K562 (cell line): Measurements from ENCODE around the gene NRAP. TPM values are rescaled to one million over a fixed set of nuclear protein-coding genes. Genes with fewer than 3 reads are reported as not detected.

ENCODE experiments used
- ATAC-seq: fragments of 200-7000 bp; cut with Tn5 transposase; 3 replicates; pipeline ENCODE4 v1.9.1; 2020; ENCODE audit warnings: moderate library complexity
- BruUV-seq: library from RNA; stranded (reverse); fragments of 400-500 nt; replicated peaks from 2 replicates; lab custom pipeline; 2021; lab: Mats Ljungman, UMichigan
- CTCF ChIA-PET: fragments of 300-600 bp; formaldehyde crosslinking; extraction: SDS; loops from one replicate; lab custom pipeline; 2021; ENCODE audit warnings: low intra/inter-chr PET ratio; lab: Yijun Ruan, JAX
- POLR2A ChIA-PET: fragments of 300-600, 350-650 bp; sonication (Branson Sonifier 250); formaldehyde crosslinking; extraction: SDS; loops from one replicate; lab custom pipeline; 2021; ENCODE audit warnings: antibody characterized with exemption, inconsistent platforms; lab: Yijun Ruan, JAX
- DNase-seq, 4 experiments: peaks; one replicate each; pipeline versions ENCODE4 v3.0.0 to v3.0.0-alpha.2; 2011 to 2018; ENCODE audit warnings: low spot score in 3 of 4, mixed read lengths in 3 of 4; ENCODE audit errors: extremely low read depth in 1 of 4
- FAIRE-seq: peaks from 2 replicates; lab custom pipeline; 2011; peaks lifted over from hg19 to GRCh38; lab: Jason Lieb, UNC
- H2AFZ ChIP-seq: 2 replicates; pipeline ENCODE4 v1.6.0; 2011; ENCODE audit warnings: low read depth, low read length, control low read depth, inconsistent platforms
- H3K27ac ChIP-seq: fragments of 200-600 bp; 3 replicates; pipeline ENCODE4 v1.8.0; 2011; ENCODE audit warnings: low read depth, mild to moderate bottlenecking, control low read depth, inconsistent platforms, low read length, moderate library complexity, mixed read lengths; ENCODE audit errors: extremely low read depth
- H3K27me3 ChIP-seq, 2 experiments: fragments of 300-600 bp in 1 of 2; 2 replicates in 1 of 2; 3 replicates in 1 of 2; pipeline versions ENCODE4 v1.6.0 to v1.8.0; 2011; ENCODE audit warnings: inconsistent platforms in 2 of 2, low read length in 2 of 2, mild to moderate bottlenecking in 1 of 2, mixed read lengths in 1 of 2, moderate library complexity in 1 of 2; ENCODE audit not compliant: control insufficient read depth in 2 of 2, insufficient read depth in 2 of 2
- H3K36me3 ChIP-seq: fragments of 300-600 bp; 3 replicates; pipeline ENCODE4 v1.8.0; 2011; ENCODE audit warnings: mild to moderate bottlenecking, low read length, inconsistent platforms; ENCODE audit not compliant: control insufficient read depth, insufficient read depth
- H3K4me1 ChIP-seq, 2 experiments: fragments of 200-600 bp in 1 of 2; replicated peaks in 1 of 2; 2 replicates in 1 of 2; 3 replicates in 1 of 2; pipeline versions ENCODE4 v1.5.1 to v1.8.0; 2011; ENCODE audit warnings: inconsistent platforms in 2 of 2, low read length in 2 of 2, mild to moderate bottlenecking in 1 of 2, mixed read lengths in 1 of 2, moderate library complexity in 1 of 2; ENCODE audit not compliant: control insufficient read depth in 2 of 2, insufficient read depth in 2 of 2
- H3K4me2 ChIP-seq: 2 replicates; pipeline ENCODE4 v1.6.1; 2011; ENCODE audit warnings: low read length, control low read depth, inconsistent platforms, mixed read lengths; ENCODE audit not compliant: insufficient read depth
- H3K4me3 ChIP-seq: fragments of 200-600 bp; sonication (generic), shearing (Covaris generic); 2 replicates; pipeline ENCODE4 v1.5.1; 2016; ENCODE audit warnings: control low read depth, inconsistent platforms
- H3K79me2 ChIP-seq: fragments of 200-600 bp; 3 replicates; pipeline ENCODE4 v1.8.0; 2011; ENCODE audit warnings: low read length, inconsistent platforms; ENCODE audit not compliant: control insufficient read depth, insufficient read depth
- H3K9ac ChIP-seq, 2 experiments: 2 replicates each; pipeline versions ENCODE4 v1.6.0 to v1.6.1; 2011; ENCODE audit warnings: low read depth in 2 of 2, low read length in 2 of 2, control low read depth in 1 of 2, inconsistent platforms in 1 of 2, mild to moderate bottlenecking in 1 of 2, mixed read lengths in 1 of 2; ENCODE audit not compliant: insufficient read depth in 1 of 2
- H3K9me1 ChIP-seq: one replicate; pipeline ENCODE4 v1.6.0; 2011; ENCODE audit warnings: inconsistent platforms, mild to moderate bottlenecking, low read length, moderate library complexity; ENCODE audit not compliant: control insufficient read depth, insufficient read depth
- H3K9me3 ChIP-seq: replicated peaks from 2 replicates; pipeline ENCODE4 v1.5.1; 2011; ENCODE audit warnings: low read depth, low read length, inconsistent platforms; ENCODE audit not compliant: control insufficient read depth, insufficient read depth
- H4K20me1 ChIP-seq: replicated peaks from 2 replicates; pipeline ENCODE4 v1.6.1; 2011; ENCODE audit warnings: low read length, inconsistent platforms, mixed read lengths; ENCODE audit not compliant: control insufficient read depth, insufficient read depth
- BMI1 ChIP-seq: fragments of 150-350 bp; IDR thresholded peaks from 2 replicates; pipeline ENCODE4 v1.6.1; 2014; ENCODE audit warnings: low read length
- CREM ChIP-seq: IDR thresholded peaks from 2 replicates; pipeline ENCODE4 v1.6.1; 2014; ENCODE audit warnings: antibody characterized with exemption, low read depth
- ETV5 ChIP-seq: sonication (generic); formaldehyde crosslinking; IDR thresholded peaks from 2 replicates; pipeline ENCODE4 v1.4.0; 2020; ENCODE audit warnings: low read depth, mild to moderate bottlenecking, missing genetic modification reagents
- HDAC3 ChIP-seq: fragments of 450-650 bp; IDR thresholded peaks from 2 replicates; pipeline ENCODE4 v1.6.1; 2018; ENCODE audit warnings: borderline replicate concordance, mild to moderate bottlenecking, moderate library complexity; ENCODE audit not compliant: partially characterized antibody
- HIVEP1 ChIP-seq: fragments of 250-450 bp; sonication (Bioruptor Pico); IDR thresholded peaks from 2 replicates; pipeline ENCODE4 v1.4.0; 2020; ENCODE audit warnings: mild to moderate bottlenecking
- MCM2 ChIP-seq: fragments of 450-650 bp; IDR thresholded peaks from 2 replicates; pipeline ENCODE4 v1.6.1; 2017; ENCODE audit warnings: low read depth, mild to moderate bottlenecking
- MCM3 ChIP-seq: fragments of 450-650 bp; IDR thresholded peaks from 2 replicates; pipeline ENCODE4 v1.6.1; 2016
- PHB ChIP-seq: fragments of 250-450 bp; sonication (Bioruptor Pico); IDR thresholded peaks from 2 replicates; pipeline ENCODE4 v1.5.0; 2021
- PYGO2 ChIP-seq: fragments of 450-650 bp; IDR thresholded peaks from 2 replicates; pipeline ENCODE4 v1.6.1; 2016; ENCODE audit warnings: mild to moderate bottlenecking, missing genetic modification characterization, moderate library complexity, missing compliant biosample characterization
- SMAD2 ChIP-seq: fragments of 150-350 bp; IDR thresholded peaks from 2 replicates; pipeline ENCODE4 v1.6.1; 2014; ENCODE audit warnings: low read depth, mild to moderate bottlenecking, low read length
- SP1 ChIP-seq: sonication (generic); formaldehyde crosslinking; IDR thresholded peaks from 2 replicates; pipeline ENCODE4 v1.8.1; 2022; ENCODE audit warnings: mild to moderate bottlenecking, missing genetic modification reagents
- ZBTB26 ChIP-seq: fragments of 450-650 bp; formaldehyde crosslinking; IDR thresholded peaks from 2 replicates; pipeline ENCODE4 v1.4.0; 2022; ENCODE audit warnings: missing genetic modification characterization
- ZBTB8A ChIP-seq: fragments of 450-650 bp; IDR thresholded peaks from 2 replicates; pipeline ENCODE4 v1.6.1; 2018; ENCODE audit warnings: mild to moderate bottlenecking, moderate library complexity; ENCODE audit not compliant: partially characterized antibody
- WGBS: fragments of 100-300 bp; shearing (Covaris generic); methylation state at CpG from one replicate; pipeline ENCODE4 v1.1.6; 2016; ENCODE audit warnings: low coverage, mixed read lengths; ENCODE audit not compliant: insufficient coverage; ENCODE audit errors: missing lambda C conversion rate; 5-methylcytosine and 5-hydroxymethylcytosine counted together
- in situ Hi-C: fragments of 300-500 bp; cut with MboI; formaldehyde crosslinking; loops from 4 replicates; pipeline ENCODE4 v1.15.0; 2018; ENCODE audit warnings: inconsistent platforms, mixed read lengths
- intact Hi-C: fragments of 100-400 bp; cut with micrococcal nuclease; formaldehyde crosslinking; loops from 2 replicates; pipeline ENCODE4 v1.14.2; 2022
- polyA plus RNA-seq, 8 experiments: library from polyadenylated mRNA; depleted of rRNA in 4 of 8; stranded (reverse) in 5 of 8; unstranded in 3 of 8; fragments of >200 nt; fragmentation: Nextera tagmentation in 2 of 8; fragmentation: Illumina TruSeq in 1 of 8; extraction: Ambion mirVana in 2 of 8; extraction: Trizol in 1 of 8; gene quantifications; 2 replicates each; pipeline versions ENCODE4 v1.2.1 to v1.2.3, GENCODE V29; 2011 to 2014; ENCODE audit warnings: inconsistent platforms in 1 of 8, missing spikeins in 1 of 8
- total RNA-seq, 7 experiments: library from RNA; depleted of rRNA in 6 of 7; stranded (reverse); fragments of >200 nt in 6 of 7; fragmentation: Illumina TruSeq in 2 of 7; extraction: Trizol in 2 of 7; gene quantifications; 2 replicates each; pipeline versions ENCODE4 v1.2.1 to v1.2.3, GENCODE V29; 2011 to 2021; ENCODE audit warnings: low replicate concordance in 1 of 7
- TF ChIP-seq, protein P1 (sequence below): fragments of 250-450 bp; sonication (Bioruptor Pico); IDR thresholded peaks from 2 replicates; pipeline ENCODE4 v1.4.0; 2020; ENCODE audit warnings: mild to moderate bottlenecking, moderate library complexity, borderline replicate concordance
- TF ChIP-seq, protein P2 (sequence below), 2 experiments: fragments of 450-650 bp; IDR thresholded peaks; 2 replicates each; pipeline ENCODE4 v1.6.1; 2018; ENCODE audit warnings: mild to moderate bottlenecking in 2 of 2, low read depth in 1 of 2; ENCODE audit not compliant: partially characterized antibody in 2 of 2

NRAP gene
- total and polyA plus RNA-seq, 9 of the 15 experiments (the other 6 are each of a cell fraction or from before 2014, with no cell fraction given), result not detected

GRCh38 chr10:113692271-113692670 lies 28.4 kb upstream of the NRAP start:
- Histone ChIP-seq H3K27ac (no peak overlapping the region), H3K4me2 (no peak overlapping the region), H3K9me3 (no peaks in the 10 kb centered on the region), H3K36me3 (no peaks in the 10 kb centered on the region), H2AFZ (no peak overlapping the region), H3K9ac (no peak overlapping the region), H3K4me3 (no peak overlapping the region), H4K20me1 (no peaks in the 10 kb centered on the region), H3K79me2 (no peaks in the 10 kb centered on the region), H3K27me3 (peaks cover 0 to under 1% of the 10 kb centered on the region in 2 experiments; a peak in 2 of 5 replicates), H3K9me1 (no peaks in the 10 kb centered on the region), H3K4me1 (no peaks in the 10 kb centered on the region)
- no peak for ATAC-seq
- no peak for DNase-seq
- no peak for TF ChIP-seq ZBTB26
- TF ChIP-seq SP1 (CRISPR knock-in tag), result no peak
- TF ChIP-seq HDAC3, result no peak
- no peak for TF ChIP-seq HIVEP1 (CRISPR knock-in tag)
- no peak for TF ChIP-seq CREM
- TF ChIP-seq PYGO2 (tag), result no peak
- TF ChIP-seq, protein P1, sequence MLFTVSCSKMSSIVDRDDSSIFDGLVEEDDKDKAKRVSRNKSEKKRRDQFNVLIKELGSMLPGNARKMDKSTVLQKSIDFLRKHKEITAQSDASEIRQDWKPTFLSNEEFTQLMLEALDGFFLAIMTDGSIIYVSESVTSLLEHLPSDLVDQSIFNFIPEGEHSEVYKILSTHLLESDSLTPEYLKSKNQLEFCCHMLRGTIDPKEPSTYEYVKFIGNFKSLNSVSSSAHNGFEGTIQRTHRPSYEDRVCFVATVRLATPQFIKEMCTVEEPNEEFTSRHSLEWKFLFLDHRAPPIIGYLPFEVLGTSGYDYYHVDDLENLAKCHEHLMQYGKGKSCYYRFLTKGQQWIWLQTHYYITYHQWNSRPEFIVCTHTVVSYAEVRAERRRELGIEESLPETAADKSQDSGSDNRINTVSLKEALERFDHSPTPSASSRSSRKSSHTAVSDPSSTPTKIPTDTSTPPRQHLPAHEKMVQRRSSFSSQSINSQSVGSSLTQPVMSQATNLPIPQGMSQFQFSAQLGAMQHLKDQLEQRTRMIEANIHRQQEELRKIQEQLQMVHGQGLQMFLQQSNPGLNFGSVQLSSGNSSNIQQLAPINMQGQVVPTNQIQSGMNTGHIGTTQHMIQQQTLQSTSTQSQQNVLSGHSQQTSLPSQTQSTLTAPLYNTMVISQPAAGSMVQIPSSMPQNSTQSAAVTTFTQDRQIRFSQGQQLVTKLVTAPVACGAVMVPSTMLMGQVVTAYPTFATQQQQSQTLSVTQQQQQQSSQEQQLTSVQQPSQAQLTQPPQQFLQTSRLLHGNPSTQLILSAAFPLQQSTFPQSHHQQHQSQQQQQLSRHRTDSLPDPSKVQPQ (CRISPR knock-in tag), result no peak
- TF ChIP-seq, protein P2, sequence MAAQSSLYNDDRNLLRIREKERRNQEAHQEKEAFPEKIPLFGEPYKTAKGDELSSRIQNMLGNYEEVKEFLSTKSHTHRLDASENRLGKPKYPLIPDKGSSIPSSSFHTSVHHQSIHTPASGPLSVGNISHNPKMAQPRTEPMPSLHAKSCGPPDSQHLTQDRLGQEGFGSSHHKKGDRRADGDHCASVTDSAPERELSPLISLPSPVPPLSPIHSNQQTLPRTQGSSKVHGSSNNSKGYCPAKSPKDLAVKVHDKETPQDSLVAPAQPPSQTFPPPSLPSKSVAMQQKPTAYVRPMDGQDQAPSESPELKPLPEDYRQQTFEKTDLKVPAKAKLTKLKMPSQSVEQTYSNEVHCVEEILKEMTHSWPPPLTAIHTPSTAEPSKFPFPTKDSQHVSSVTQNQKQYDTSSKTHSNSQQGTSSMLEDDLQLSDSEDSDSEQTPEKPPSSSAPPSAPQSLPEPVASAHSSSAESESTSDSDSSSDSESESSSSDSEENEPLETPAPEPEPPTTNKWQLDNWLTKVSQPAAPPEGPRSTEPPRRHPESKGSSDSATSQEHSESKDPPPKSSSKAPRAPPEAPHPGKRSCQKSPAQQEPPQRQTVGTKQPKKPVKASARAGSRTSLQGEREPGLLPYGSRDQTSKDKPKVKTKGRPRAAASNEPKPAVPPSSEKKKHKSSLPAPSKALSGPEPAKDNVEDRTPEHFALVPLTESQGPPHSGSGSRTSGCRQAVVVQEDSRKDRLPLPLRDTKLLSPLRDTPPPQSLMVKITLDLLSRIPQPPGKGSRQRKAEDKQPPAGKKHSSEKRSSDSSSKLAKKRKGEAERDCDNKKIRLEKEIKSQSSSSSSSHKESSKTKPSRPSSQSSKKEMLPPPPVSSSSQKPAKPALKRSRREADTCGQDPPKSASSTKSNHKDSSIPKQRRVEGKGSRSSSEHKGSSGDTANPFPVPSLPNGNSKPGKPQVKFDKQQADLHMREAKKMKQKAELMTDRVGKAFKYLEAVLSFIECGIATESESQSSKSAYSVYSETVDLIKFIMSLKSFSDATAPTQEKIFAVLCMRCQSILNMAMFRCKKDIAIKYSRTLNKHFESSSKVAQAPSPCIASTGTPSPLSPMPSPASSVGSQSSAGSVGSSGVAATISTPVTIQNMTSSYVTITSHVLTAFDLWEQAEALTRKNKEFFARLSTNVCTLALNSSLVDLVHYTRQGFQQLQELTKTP (IDR thresholded peaks at IDR 0.05; ENCODE audit: low read depth in 1 of 2, partially characterized antibody in 2 of 2), result no peak
- no peak for TF ChIP-seq SMAD2
- no peak for TF ChIP-seq PHB (CRISPR knock-in tag)
- no peak for TF ChIP-seq MCM2
- TF ChIP-seq BMI1, result no peak
- no peak for TF ChIP-seq ZBTB8A
- no peak for TF ChIP-seq ETV5 (CRISPR knock-in tag)
- TF ChIP-seq MCM3, result no peak
- no peak for FAIRE-seq
- intact Hi-C loops (no loop called here), in situ Hi-C loops (no loop called here)
- 3% methylated on average over 6 of the region's 6 CpGs for WGBS
- POLR2A ChIA-PET, result interaction anchor here (0.5 kb wide), 1 partner anchor 23 kb away, joined by 3 read pairs; no protein-coding TSS in a partner anchor
- no TSS peak for BruUV-seq
- CTCF ChIA-PET, result no interaction called here
